Memory B cell (primary cell): ENCODE measurements around the gene P2RY2.

Experiments used
- ATAC-seq: fragments of 150-1000 bp; cut with Tn5 transposase; 2 replicates; pipeline ENCODE4 v1.10.0; 2021; ENCODE audit warnings: low read depth, mild to moderate bottlenecking, moderate library complexity
- DNase-seq, 2 donors: peaks; one replicate each; pipeline ENCODE4 v3.0.0; 2022; ENCODE audit warnings: low spot score in 2 of 2
- H3K27ac Mint-ChIP-seq: one replicate; pipeline ENCODE4 v1.8.0; 2022; ENCODE audit warnings: mild to moderate bottlenecking, moderate library complexity, mixed read lengths
- H3K27me3 Mint-ChIP-seq: one replicate; pipeline ENCODE4 v1.8.0; 2022; ENCODE audit warnings: mixed read lengths
- H3K36me3 Mint-ChIP-seq: one replicate; pipeline ENCODE4 v1.8.0; 2022; ENCODE audit warnings: mild to moderate bottlenecking, mixed read lengths
- H3K4me1 Mint-ChIP-seq: one replicate; pipeline ENCODE4 v1.8.0; 2022; ENCODE audit warnings: mixed read lengths
- H3K4me3 Mint-ChIP-seq: one replicate; pipeline ENCODE4 v1.8.0; 2022; ENCODE audit warnings: mild to moderate bottlenecking, moderate library complexity, mixed read lengths
- H3K9me3 Mint-ChIP-seq: one replicate; pipeline ENCODE4 v1.8.0; 2022; ENCODE audit warnings: mixed read lengths

P2RY2 gene

DNA sequence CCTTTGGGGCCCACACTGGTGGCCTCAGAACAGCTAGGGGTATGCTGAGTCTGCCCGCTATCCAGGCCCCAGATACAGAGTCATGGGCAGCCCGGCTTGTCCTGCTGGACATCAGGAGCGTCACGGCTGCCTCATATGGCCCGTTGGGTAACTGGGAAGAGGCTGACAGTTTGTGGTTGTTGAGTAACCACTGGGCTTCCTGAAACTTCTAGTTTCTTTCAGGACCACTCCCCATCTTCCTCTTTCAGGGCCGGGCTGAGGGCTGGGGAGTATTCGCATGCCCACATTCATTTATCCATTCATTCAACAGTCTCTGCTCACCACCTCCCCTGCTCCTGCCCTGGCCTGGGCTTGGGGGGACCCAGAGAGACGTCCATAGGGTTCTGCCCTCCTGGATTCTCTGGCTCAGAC, 13.4 kb upstream of the P2RY2 start:
- Mint-ChIP-seq H3K27me3 (peaks cover 6% of the 10 kb centered on the region), H3K4me1 (peaks cover 10% of the 10 kb centered on the region), H3K36me3 (no peaks in the 10 kb centered on the region), H3K9me3 (no peaks in the 10 kb centered on the region), H3K4me3 (no peak overlapping the region), H3K27ac (no peak overlapping the region)
- ATAC-seq, result no peak
- DNase-seq, result no peak

DNA sequence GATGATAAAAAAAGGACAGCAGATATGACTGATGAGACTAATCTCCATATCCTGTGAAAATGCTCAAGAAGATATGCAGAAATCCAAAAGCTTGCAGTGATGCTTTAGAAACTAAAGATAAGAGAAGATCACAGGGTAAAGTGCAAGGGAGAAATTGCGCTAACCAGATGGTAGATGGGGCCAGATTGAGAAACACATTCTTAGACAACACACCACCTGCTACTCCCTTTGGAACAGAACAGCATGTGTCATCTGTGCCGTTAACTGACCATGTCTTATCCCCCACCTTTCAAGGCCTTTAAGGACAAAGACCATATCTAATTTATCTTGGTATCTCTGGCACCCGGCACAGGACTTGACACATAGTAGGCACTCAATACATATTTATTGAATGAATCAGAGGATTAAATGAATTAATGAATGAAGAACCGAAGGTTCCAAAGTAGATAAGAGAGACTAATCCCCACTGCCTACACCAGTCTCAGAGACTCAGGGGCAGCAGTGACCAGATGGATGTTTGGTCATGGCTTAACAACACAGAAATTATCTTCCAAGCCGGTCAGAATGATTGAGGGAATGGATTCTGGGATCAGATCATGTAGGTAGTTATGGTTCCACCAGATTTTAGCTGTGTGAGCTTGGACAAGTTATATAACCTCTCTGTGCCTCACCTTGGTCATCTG, 12.3 kb upstream of the P2RY2 start:
- DNase-seq, result no peak
- Mint-ChIP-seq H3K4me3 (no peak overlapping the region), H3K4me1 (peaks cover 10% of the 10 kb centered on the region), H3K36me3 (no peaks in the 10 kb centered on the region), H3K27ac (no peak overlapping the region), H3K9me3 (no peaks in the 10 kb centered on the region), H3K27me3 (peaks cover 6% of the 10 kb centered on the region)
- no peak for ATAC-seq

DNA sequence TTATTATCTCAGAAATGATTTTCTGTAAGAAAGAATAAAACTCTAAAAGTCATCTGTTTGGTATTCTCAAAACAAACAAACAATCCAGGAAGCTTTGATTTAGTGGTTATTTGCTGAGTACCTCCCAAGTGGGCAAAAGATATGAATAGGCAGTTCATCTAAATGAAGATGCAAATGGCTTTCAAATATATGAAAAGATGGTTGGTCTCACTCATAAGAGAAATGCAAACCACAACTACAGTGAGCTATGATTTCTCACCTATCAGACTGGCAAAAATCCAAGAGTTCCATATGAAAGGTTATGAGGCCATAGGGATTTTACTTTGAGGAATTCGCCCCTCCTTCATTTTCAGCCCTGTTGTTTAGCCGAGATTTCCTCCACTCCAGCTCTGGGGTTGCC, 11.3 kb upstream of the P2RY2 start:
- Mint-ChIP-seq H3K4me1 (peaks cover 10% of the 10 kb centered on the region), H3K9me3 (no peaks in the 10 kb centered on the region), H3K4me3 (no peak overlapping the region), H3K27ac (no peak overlapping the region), H3K27me3 (peaks cover 6% of the 10 kb centered on the region), H3K36me3 (no peaks in the 10 kb centered on the region)
- no peak for ATAC-seq
- no peak for DNase-seq

DNA sequence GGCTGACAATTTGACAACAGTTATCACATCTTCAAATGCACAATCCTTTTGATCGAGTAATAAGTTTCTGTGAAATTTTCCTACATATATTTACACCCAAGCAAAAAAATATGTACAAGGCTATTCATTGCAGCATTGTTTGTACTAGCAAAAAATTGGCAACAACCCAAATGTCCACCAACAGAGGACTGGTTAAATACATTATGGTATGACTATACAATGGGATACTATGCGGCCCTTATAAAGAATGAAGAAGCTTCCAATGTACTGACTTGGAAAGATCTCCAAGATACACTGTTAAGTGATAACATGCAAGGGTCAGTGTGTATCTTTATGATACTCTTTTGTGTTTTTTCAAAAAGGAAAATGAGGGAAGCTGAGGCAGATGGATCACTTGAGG, 8.2 kb upstream of the P2RY2 start:
- no peak for ATAC-seq
- Mint-ChIP-seq H3K36me3 (no peaks in the 10 kb centered on the region), H3K9me3 (no peaks in the 10 kb centered on the region), H3K27me3 (peaks cover 6% of the 10 kb centered on the region), H3K27ac (no peak overlapping the region), H3K4me3 (no peak overlapping the region), H3K4me1 (peaks cover 11% of the 10 kb centered on the region)
- no peak for DNase-seq

DNA sequence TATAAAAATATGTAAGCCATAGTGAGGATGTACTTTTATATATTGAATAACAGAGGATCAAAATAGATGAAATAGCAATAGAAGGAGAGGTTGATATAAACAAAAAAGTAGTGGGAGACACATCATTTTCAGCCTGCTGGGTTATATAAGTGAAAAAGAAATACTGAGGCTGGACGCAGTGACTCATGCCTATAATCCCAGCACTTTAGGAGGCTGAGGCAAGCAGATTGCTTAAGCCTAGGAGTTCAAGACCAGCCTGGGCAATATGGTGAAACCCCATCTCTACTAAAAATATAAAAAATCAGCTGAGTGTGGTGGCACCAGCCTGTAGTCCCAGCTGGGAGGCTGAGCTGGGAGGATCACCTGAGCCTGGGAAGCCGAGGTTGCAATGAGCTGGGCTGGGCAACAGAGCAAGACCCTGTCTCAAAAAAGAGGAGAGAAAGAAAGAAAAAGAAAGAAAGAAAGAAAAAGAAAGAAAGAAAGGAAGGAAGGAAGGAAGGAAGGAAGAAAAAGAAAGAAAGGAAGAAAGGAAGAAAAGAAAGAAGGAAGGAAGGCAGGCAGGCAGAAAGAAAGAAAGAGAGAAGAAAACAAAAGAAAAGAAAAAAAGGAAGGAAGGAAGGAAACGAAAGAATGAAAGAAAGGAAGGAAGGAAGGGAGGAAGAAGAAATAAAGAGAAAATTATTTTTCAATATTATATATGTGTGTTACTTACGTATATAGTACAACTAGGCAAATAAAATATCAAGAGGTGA, 7.0 kb upstream of the P2RY2 start:
- DNase-seq (no peak), ATAC-seq (no peak)
- Mint-ChIP-seq H3K4me3 (no peak overlapping the region), H3K27me3 (no peaks in the 10 kb centered on the region), H3K36me3 (no peaks in the 10 kb centered on the region), H3K4me1 (peaks cover 9% of the 10 kb centered on the region), H3K9me3 (no peaks in the 10 kb centered on the region), H3K27ac (no peak overlapping the region)

DNA sequence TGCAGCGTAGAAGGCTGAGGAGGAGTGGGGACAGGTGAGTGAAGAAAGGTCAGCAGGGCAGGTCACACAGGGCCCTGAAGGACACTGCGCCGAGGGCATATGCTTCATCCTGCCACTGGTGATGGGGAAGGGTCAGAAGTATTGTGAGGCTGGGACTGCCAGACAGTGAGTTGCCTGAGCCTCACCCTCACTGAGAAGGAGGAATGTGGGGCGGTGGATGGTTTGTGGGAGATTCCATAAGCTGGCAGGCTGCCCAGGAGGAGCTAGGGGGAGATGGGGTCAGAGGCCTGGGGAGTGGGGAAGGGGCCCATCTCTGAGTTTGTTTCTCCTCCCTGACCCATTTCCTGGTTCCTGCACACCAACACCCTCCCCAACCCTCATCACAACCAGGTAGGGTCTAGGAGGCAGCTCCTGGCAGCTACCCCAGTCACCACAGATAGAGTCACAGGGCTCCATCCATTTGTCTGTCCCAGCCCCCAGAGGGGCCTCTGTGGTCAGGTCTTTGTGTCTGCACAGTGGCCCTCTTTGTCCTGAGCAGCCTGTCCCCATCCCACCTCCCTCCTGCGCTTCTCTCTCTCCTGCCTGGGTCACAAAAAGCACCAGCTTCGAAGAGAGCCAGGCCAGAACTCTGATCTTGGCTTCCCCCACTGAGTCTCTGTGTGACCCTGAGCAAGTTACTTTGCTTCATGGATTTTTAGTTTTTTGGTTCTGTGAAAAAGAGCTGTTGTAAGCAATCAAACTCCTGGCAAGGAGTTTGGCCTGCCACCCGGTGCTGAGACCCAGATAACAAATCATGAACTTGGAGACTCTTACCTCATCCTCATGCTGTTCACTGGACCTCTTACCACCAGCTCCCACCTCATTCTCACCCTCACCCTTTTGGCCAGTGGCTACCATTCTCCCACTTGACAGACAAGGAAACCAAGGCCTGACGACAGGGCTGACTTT, 4.6 kb upstream of the P2RY2 start:
- Mint-ChIP-seq H3K9me3 (no peaks in the 10 kb centered on the region), H3K27ac (no peak overlapping the region), H3K4me1 (peaks cover 12% of the 10 kb centered on the region), H3K36me3 (no peaks in the 10 kb centered on the region), H3K4me3 (no peak overlapping the region), H3K27me3 (peaks cover 3% of the 10 kb centered on the region)
- DNase-seq (no peak), ATAC-seq (no peak)

DNA sequence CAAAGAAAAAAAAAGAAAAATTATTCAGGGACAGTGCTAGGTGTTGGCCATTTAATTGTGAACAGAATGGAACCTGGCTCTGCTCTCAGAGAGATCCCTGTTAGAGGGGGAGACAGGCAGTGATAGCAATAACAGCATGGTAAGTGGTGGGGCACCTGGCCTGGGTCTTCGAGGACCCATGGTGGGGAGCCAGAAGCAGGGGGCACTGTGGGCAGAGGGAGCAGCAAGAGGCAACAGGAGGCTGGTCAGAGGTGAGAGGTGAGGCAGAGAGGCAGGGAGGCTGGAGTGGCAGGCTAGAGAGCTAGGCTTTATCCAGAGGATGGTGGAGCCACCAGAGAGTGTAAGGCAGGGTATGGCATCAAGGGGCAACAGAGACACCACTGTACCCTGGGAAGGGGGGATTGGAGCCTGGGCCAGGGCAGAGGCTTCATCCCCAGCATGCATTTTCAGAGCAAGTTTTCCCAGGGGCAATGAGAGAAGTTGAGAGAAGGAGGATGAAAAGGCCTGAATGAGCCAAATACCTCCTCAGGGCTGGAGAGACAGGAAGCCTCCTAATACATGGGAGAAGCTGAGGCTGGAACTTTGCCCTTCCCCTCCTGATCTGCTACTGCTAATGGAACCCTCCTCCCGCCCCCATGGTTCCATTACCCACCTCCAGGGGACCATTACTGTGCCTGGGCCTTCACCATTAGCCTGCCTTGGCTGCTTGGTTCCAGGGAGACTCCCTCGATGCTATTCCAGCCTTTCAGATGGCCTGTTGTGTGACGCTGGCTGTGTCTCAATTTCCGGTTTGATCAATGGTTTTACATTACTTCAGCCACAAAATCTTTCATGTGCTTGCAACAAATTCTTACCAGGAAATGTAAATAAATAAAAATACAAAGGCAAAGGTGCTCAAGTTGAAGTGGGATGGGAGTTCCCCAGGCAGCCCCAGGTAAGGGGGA, 2.6 kb upstream of the P2RY2 start:
- H3K4me3 Mint-ChIP-seq, result no peak overlapping the region
- no peaks in the 10 kb centered on the region for H3K9me3 Mint-ChIP-seq
- H3K36me3 Mint-ChIP-seq, result no peaks in the 10 kb centered on the region
- peaks cover 12% of the 10 kb centered on the region for H3K4me1 Mint-ChIP-seq
- ATAC-seq (no peak), DNase-seq (no peak)
- H3K27me3 Mint-ChIP-seq, result peaks cover 5% of the 10 kb centered on the region
- no peak overlapping the region for H3K27ac Mint-ChIP-seq

DNA sequence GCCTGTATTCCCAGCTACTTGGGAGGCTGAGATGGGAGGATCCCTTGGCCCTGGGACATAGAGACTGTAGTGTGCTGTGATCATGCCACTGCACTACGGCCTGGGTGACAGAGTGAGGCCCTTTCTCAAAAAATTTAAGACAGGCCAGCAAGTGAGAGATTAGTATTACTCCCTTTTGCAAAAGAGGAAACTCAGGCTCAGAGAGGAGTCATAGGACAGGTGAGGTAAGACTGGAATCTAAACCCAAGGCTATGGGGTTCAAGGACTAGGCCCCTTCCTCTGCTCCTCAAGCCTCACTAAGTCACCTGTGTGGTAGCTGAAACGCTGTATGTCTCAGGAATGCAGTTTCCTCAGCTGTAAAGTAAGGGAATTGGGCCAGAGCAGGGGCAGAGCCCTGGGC, 1.6 kb upstream of the P2RY2 start:
- Mint-ChIP-seq H3K27me3 (peaks cover 5% of the 10 kb centered on the region), H3K27ac (no peak overlapping the region), H3K9me3 (no peaks in the 10 kb centered on the region), H3K36me3 (no peaks in the 10 kb centered on the region), H3K4me3 (peak overlapping the region; percentile 37), H3K4me1 (peaks cover 12% of the 10 kb centered on the region)
- DNase-seq, result no peak
- ATAC-seq, result no peak

DNA sequence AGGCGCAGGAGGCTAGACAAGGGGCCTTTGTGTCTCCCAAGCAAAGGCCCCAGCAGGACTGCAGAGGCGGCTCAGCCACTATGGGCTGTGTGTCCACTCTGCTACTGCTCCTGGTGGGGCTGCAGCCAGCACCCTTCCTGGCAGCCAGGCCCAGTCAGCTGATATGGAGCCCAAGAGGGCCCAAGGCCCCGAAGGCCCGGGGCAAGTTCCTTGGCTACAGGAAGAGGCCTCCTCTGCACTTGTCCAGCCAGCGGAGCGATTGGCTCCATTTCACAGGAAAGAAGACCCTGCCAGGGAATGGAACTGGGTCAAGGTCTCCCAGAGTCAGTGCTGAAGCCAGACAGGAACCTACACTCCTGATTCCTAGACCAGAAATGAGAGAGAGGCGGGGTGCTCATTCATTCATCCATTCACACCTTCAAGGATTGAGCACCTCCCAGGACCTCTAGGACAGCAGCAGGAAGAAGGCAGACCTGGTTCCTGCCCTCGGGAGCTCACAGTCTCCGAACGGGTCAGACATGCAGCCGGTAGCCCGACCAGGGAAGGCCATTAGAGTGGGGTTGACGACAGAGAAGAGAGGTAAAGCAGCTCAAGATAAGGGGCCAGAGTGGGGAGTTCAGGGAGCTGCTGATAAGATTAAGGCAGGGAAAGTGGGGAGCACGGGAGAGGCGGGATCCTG, 811 bp upstream of the P2RY2 start:
- Mint-ChIP-seq H3K27ac (no peak overlapping the region), H3K9me3 (no peaks in the 10 kb centered on the region), H3K36me3 (no peaks in the 10 kb centered on the region), H3K4me1 (peaks cover 12% of the 10 kb centered on the region), H3K4me3 (peak overlapping the region; percentile 71), H3K27me3 (peaks cover 5% of the 10 kb centered on the region)
- no peak for DNase-seq
- ATAC-seq, result no peak

DNA sequence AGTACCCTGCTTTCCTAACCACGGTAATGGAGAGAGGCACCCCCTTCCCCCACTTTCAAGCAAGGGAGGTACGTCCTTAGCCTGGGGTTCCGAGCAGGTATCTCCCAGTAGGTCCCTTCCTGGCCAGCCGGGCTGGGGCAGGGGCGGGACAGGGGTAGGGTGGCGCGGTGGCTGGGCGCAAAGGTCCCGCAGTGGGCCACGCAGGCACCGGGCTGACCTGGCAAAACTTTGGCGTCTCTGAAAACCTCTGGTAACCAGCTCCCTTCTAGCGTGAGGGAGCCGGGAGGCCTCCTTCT, 323 bp upstream of the P2RY2 start:
- peaks cover 12% of the 10 kb centered on the region for H3K4me1 Mint-ChIP-seq
- no peaks in the 10 kb centered on the region for H3K36me3 Mint-ChIP-seq
- peaks cover 5% of the 10 kb centered on the region for H3K27me3 Mint-ChIP-seq
- H3K9me3 Mint-ChIP-seq, result no peaks in the 10 kb centered on the region
- ATAC-seq (no peak), DNase-seq (no peak)
- H3K27ac Mint-ChIP-seq, result no peak overlapping the region
- peak overlapping the region; percentile 78 for H3K4me3 Mint-ChIP-seq

DNA sequence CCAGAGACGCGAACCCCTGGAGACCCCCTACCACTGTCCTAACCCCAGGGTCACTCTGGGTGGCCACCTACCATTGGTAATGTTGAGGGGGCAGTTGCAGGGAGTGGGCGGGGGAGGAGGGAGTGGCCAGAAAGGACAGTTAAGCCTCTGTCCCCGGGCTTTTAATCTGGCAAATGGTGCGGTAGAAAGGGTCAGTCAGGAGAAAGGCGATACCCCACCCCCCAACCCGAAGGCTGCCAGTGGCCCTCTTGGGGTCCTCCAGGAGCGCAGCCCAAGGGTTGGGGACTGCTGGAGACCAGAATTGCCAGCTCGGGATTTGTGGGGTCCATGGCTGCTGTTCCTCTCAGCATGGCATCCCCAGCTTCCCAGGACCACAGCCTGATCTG, 742 bp downstream of the P2RY2 start:
- H3K36me3 Mint-ChIP-seq, result no peaks in the 10 kb centered on the region
- ATAC-seq (no peak), DNase-seq (no peak)
- H3K27me3 Mint-ChIP-seq, result peaks cover 5% of the 10 kb centered on the region
- H3K27ac Mint-ChIP-seq, result no peak overlapping the region
- H3K4me1 Mint-ChIP-seq, result peaks cover 12% of the 10 kb centered on the region
- no peaks in the 10 kb centered on the region for H3K9me3 Mint-ChIP-seq
- H3K4me3 Mint-ChIP-seq, result peak overlapping the region; percentile 78

DNA sequence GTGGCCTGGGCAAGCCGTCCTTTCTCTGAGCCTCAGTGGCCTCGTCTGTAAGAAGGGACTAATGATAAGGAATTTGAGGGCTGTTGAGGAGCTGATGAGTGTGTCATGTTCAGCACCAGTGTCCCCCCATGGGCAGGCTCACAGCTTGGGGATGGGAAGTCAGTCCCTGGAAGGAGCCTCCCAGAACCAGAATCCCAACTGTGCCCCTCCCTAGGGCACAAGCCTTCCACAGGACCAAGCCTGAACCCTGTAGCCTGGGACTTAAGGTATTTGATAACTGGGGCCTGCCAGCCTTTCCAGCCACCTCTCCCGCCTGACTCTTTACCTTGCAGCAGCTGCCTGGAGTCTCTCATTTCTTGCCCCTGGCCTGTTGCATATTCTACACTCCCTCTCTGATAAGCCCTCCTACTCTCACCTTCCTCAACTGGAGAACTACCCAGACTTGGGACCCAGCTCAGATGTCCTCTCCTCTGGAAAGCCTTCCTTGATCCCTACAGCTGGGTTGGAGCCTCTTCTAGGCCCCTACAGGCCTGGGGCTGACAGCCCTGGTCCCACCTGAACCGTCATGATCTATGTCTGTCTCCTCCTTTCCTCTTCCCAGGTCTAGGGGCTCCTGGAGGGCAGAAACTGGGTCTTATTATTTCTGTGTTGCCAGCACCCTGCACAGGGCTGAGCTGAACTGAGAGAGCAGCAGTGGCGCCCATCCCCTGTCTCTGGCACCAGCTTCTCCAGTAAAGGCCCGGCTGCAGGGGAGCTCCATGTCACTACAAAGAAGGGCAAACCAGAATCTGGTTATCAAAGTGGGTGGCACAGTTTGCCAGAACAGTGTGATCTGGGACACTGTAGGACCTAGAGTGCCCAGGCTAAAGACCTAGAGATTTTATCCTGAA, 1.6 kb downstream of the P2RY2 start:
- Mint-ChIP-seq H3K27ac (no peak overlapping the region), H3K4me1 (peaks cover 8% of the 10 kb centered on the region)

More for the DNA sequence above, 1.6 kb downstream of the P2RY2 start:
- peak overlapping the region; percentile 65 for H3K4me3 Mint-ChIP-seq
- no peak for ATAC-seq
- no peaks in the 10 kb centered on the region for H3K36me3 Mint-ChIP-seq
- H3K9me3 Mint-ChIP-seq, result no peaks in the 10 kb centered on the region
- peaks cover 5% of the 10 kb centered on the region for H3K27me3 Mint-ChIP-seq
- no peak for DNase-seq
